ENCODE results near the gene KDELR1. TPM values are rescaled to one million over a fixed set of nuclear protein-coding genes. Genes with fewer than 3 reads are reported as not detected.
A peak's percentile ranks its signal among the peaks of the same experiment; 100 is the strongest.

KDELR1 gene
- 108 and 202 TPM in 2 replicates for total RNA-seq (2011; cell fraction: chromatin; rRNA removed; ENCODE audit: low replicate concordance)
- 194 and 232 TPM in 2 replicates for total RNA-seq (2011; cell fraction: nucleolus; rRNA removed)
- total RNA-seq (2011; cell fraction: nucleoplasm; rRNA removed), result 218 and 234 TPM in 2 replicates
- 54.2 and 66.1 TPM in 2 replicates for total RNA-seq (2014; rRNA removed)
- 49.1 and 52.5 TPM in 2 replicates for total RNA-seq (2014; rRNA removed; fragmentation: Illumina TruSeq; extraction: Trizol)
- total RNA-seq (2015; rRNA removed; fragmentation: Illumina TruSeq; extraction: Trizol), result 58.5 and 60.6 TPM in 2 replicates
- total RNA-seq (2021), result 133 and 138 TPM in 2 replicates
- 82.9 and 185 TPM in 2 replicates for polyA plus RNA-seq (2011; rRNA removed)
- polyA plus RNA-seq (2011; cell fraction: cytosol; rRNA removed), result 130 and 145 TPM in 2 replicates
- polyA plus RNA-seq (2011; cell fraction: nucleus; rRNA removed), result 95.0 and 123 TPM in 2 replicates
- 104 and 182 TPM in 2 replicates for polyA plus RNA-seq (2012)
- 165 and 185 TPM in 2 replicates for polyA plus RNA-seq (2014; fragmentation: Illumina TruSeq; extraction: Trizol)
- polyA plus RNA-seq (2014; fragmentation: Nextera tagmentation; extraction: Ambion mirVana), result 10 to 100 TPM in 1 of 2 experiments, 1 to 10 TPM in 1; 6.1 to 11.1 TPM
- polyA plus RNA-seq (2014; rRNA removed), result 75.0 and 76.4 TPM in 2 replicates
- polyA minus RNA-seq (2011; rRNA and poly(A)+ RNA removed), result 42.4 and 68.6 TPM in 2 replicates
- polyA minus RNA-seq (2011; cell fraction: cytosol; rRNA and poly(A)+ RNA removed), result 60.7 and 117 TPM in 2 replicates
- polyA minus RNA-seq (2011; cell fraction: nucleus; rRNA and poly(A)+ RNA removed), result 10.4 and 21.3 TPM in 2 replicates
- Bru-seq, nascent RNA, result percentile 78 among the genes with signal in this experiment
- BruChase-seq, experiment 1, labeled RNA remaining after a 2-hour chase, result percentile 85 among the genes with signal in this experiment
- BruChase-seq, experiment 2, labeled RNA remaining after a 6-hour chase, result percentile 89 among the genes with signal in this experiment
- long read RNA-seq, experiment 1, transcript KDELR1-203 (4 exons, 1,594 nt), result minor isoform, 6 of 230 reads
- long read RNA-seq, experiment 1, transcript KDELR1-201 (5 exons, 1,557 nt), result major isoform, 129 of 230 reads
- long read RNA-seq, experiment 1, partial matches to known transcripts, result 8 of 230 reads
- long read RNA-seq, experiment 1, other reads (novel, unspliced or antisense), result 87 of 230 reads
- long read RNA-seq, experiment 2, transcript KDELR1-201 (5 exons, 1,557 nt), result major isoform, 122 of 195 reads
- long read RNA-seq, experiment 2, partial matches to known transcripts, result 67 of 195 reads
- long read RNA-seq, experiment 2, other reads (novel, unspliced or antisense), result 3 of 195 reads
- long read RNA-seq, experiment 3, transcript KDELR1-201 (5 exons, 1,557 nt), result major isoform, 78 of 87 reads
- long read RNA-seq, experiment 3, partial matches to known transcripts, result 6 of 87 reads
- long read RNA-seq, experiment 3, other reads (novel, unspliced or antisense), result 0 of 87 reads

DNA sequence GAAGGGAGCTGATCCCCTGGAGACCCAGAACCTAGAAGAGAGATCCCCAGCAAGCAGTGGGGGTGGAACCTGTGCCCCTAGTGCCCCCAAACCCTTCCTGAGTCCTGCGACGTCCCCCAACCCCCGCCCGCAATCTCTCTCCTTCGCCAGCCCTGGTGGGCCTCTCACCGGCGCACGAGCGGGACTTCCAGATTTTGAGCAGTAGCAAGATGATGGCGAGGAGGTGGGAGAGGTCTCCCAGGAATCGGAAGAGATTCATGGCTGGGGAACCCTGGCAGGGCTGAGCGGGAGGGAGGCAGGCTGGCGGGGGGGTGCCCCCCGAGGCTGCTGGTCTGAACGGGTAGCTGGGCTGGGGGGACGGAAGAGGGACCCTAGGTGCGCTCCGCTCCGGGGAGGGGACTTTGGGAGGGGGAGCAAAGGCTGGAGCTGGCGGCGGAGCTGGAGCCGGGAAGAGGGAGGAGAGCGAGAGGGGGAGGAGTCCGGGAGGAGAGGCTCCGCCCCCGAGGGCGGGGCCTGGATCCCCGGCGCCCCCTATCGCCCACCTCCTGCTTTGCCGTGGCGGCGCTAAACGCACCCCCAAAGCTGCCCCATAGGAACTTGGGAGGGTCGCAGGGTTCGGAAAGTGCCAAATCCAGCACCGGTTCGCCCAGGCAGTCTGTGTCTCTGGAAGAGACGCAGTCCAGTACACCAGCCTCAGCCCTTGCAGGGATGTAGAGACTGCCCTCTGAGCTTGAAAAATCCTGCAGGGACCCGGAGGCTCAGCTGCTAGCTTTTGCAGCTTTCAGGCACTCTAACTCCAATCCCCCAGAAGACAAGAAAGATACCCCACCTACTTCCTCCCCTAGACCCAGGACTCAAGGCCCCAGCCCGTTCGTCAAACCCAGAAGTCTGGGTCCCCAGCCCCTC is at the start of gene KDELR1:
Gene KDELR1, minus strand, starts transcription at position 452 of the 906 bp plus-strand sequence. Its CDS starts 193 bp downstream, at position 259.
- H2AFZ ChIP-seq (ENCODE audit: low read depth, low read length), result peak within 1 kb of the TSS; percentile 94
- TSS peak; percentile 71 for BruUV-seq (replicated peaks)
- in situ Hi-C loops (cut with MboI), result no loop called here
- TF ChIP-seq HLTF (IDR thresholded peaks at IDR 0.05), result no peak
- no peak for TF ChIP-seq NFE2 (IDR thresholded peaks at IDR 0.05; ENCODE audit: low read depth)
- peak; percentile 98 for TF ChIP-seq SP1 (CRISPR knock-in tag; IDR thresholded peaks at IDR 0.05)
- no peak for TF ChIP-seq EZH2 (IDR thresholded peaks at IDR 0.05; ENCODE audit: borderline replicate concordance, low read depth, low read length)
- no peak for TF ChIP-seq ESRRA (IDR thresholded peaks at IDR 0.05; ENCODE audit: borderline replicate concordance, low read depth)
- peak; percentile 19; a peak in 3 of 4 replicates for TF ChIP-seq RAD21 (CRISPR knock-in tag; conservative IDR thresholded peaks at IDR 0.05 in 1 of 2, IDR thresholded peaks at IDR 0.05 in 1 of 2)
- no peak for TF ChIP-seq TARDBP (IDR thresholded peaks at IDR 0.05)
- peak; percentile 59 for TF ChIP-seq TAF9B (IDR thresholded peaks at IDR 0.05; ENCODE audit: partially characterized antibody)
- TF ChIP-seq TEAD1 (CRISPR knock-in tag; IDR thresholded peaks at IDR 0.05), result 0 out of 4 replicates have a peak, but pooled peaks of 1 of the 2 experiments have one; percentile 25
- no peak for TF ChIP-seq PYGO2 (tag; IDR thresholded peaks at IDR 0.05)
- TF ChIP-seq, protein P1, sequence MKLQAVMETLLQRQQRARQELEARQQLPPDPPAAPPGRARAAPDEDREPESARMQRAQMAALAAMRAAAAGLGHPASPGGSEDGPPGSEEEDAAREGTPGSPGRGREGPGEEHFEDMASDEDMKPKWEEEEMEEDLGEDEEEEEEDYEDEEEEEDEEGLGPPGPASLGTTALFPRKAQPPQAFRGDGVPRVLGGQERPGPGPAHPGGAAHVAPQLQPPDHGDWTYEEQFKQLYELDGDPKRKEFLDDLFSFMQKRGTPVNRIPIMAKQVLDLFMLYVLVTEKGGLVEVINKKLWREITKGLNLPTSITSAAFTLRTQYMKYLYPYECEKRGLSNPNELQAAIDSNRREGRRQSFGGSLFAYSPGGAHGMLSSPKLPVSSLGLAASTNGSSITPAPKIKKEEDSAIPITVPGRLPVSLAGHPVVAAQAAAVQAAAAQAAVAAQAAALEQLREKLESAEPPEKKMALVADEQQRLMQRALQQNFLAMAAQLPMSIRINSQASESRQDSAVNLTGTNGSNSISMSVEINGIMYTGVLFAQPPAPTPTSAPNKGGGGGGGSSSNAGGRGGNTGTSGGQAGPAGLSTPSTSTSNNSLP (IDR thresholded peaks at IDR 0.05; ENCODE audit: borderline replicate concordance, low read depth, low read length), result no peak

More for the DNA sequence above, at the start of gene KDELR1:
- H3K27ac ChIP-seq (ENCODE audit: extremely low read depth, low read depth, low read length), result peak within 1 kb of the TSS; percentile 92
- peak; percentile 80 for FAIRE-seq
- H3K27me3 ChIP-seq (ENCODE audit: control insufficient read depth in 2 of 2, insufficient read depth in 2 of 2, low read length in 2 of 2), result no peaks in the 10 kb centered on the region
- no peaks in the 10 kb centered on the region for H4K20me1 ChIP-seq (replicated peaks; ENCODE audit: control insufficient read depth, insufficient read depth, low read length)
- H3K36me3 ChIP-seq (ENCODE audit: control insufficient read depth, insufficient read depth, low read length), result peaks cover 32% of the 10 kb centered on the region
- peaks cover 13 to 63% of the 10 kb centered on the region in 2 experiments; a peak in 4 of 5 replicates for H3K4me1 ChIP-seq (replicated peaks in 1 of 2; ENCODE audit: control insufficient read depth in 2 of 2, insufficient read depth in 2 of 2, low read length in 2 of 2)
- CTCF ChIA-PET (ENCODE audit: low intra/inter-chr PET ratio), result interaction anchor here (0.6 to 1.4 kb wide), 3 partner anchors 183 to 487 kb away, joined by 3 to 4 read pairs (median 4); no protein-coding TSS in a partner anchor
- peak; percentile 78 to 92 (median 90) for DNase-seq (ENCODE audit: extremely low read depth in 1 of 4, low spot score in 3 of 4)
- H3K9me3 ChIP-seq (replicated peaks; ENCODE audit: control insufficient read depth, insufficient read depth, low read depth, low read length), result no peaks in the 10 kb centered on the region
- WGBS (ENCODE audit: insufficient coverage, low coverage, missing lambda C conversion rate), result 4% methylated on average over 23 of the region's 42 CpGs
- H3K4me3 ChIP-seq, result peak within 1 kb of the TSS; percentile 88
- H3K9me1 ChIP-seq (ENCODE audit: control insufficient read depth, insufficient read depth, low read length), result no peaks in the 10 kb centered on the region
- H3K4me2 ChIP-seq (ENCODE audit: insufficient read depth, low read length), result peak within 1 kb of the TSS; percentile 91
- intact Hi-C loops (cut with micrococcal nuclease), result loop anchor here (2.0 to 10.0 kb wide), 3 partner anchors 27 to 103 kb away; partner anchors contain the start of genes EMP3 and SYNGR4
- peaks cover 22% of the 10 kb centered on the region for H3K79me2 ChIP-seq (ENCODE audit: control insufficient read depth, insufficient read depth, low read length)
- POLR2A ChIA-PET, result interaction anchor here (0.5 to 2.1 kb wide), 14 partner anchors 8 to 1806 kb away, joined by 3 to 13 read pairs (median 4); partner anchors contain the start of genes SYNGR4 and TMEM143
- peak within 1 kb of the TSS; percentile 94 to 98 for H3K9ac ChIP-seq (ENCODE audit: insufficient read depth in 1 of 2, low read depth in 2 of 2, low read length in 2 of 2)
- peak; percentile 83 for ATAC-seq

Measured in K562 (cell line).